GM20000 (cell line): Measurements from ENCODE around the gene PKMYT1.

ENCODE experiments used
- DNase-seq: peaks from one replicate; pipeline ENCODE4 v3.0.0; 2012; ENCODE audit warnings: low spot score
- TF ChIP-seq, protein P1 (sequence below): IDR thresholded peaks from 2 replicates; pipeline ENCODE4 v1.5.1; 2012; ENCODE audit warnings: mild to moderate bottlenecking, control low read depth; ENCODE audit errors: extremely low read depth, missing control alignments

Gene PKMYT1

DNA sequence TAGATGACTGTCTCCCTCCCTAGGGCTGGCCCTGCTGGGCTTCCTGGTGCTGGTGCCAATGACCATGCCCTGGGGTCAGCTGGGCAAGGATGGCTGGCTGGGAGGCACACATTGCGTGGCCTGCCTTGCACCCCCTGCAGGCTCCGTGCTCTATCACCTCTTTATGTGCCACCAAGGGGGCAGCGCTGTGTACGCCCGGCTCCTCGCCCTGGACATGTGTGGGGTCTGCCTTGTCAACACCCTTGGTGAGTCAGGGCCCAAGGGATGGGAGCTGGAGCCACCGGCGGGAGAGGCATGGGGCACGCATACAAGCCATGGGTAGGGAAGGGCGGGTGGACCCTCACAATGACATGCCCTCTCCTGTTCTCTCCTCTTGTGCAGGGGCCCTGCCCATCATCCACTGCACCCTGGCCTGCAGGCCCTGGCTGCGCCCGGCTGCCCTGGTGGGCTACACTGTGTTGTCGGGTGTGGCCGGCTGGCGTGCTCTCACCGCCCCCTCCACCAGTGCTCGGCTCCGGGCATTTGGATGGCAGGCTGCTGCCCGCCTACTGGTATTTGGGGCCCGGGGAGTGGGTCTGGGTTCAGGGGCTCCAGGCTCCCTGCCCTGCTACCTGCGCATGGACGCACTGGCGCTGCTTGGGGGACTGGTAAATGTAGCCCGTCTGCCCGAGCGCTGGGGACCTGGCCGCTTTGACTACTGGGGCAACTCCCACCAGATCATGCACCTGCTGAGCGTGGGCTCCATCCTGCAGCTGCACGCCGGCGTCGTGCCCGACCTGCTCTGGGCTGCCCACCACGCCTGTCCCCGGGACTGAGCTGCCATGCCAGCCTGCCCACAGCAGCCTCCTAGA is 8.9 kb downstream of the PKMYT1 start:
- TF ChIP-seq, protein P1, sequence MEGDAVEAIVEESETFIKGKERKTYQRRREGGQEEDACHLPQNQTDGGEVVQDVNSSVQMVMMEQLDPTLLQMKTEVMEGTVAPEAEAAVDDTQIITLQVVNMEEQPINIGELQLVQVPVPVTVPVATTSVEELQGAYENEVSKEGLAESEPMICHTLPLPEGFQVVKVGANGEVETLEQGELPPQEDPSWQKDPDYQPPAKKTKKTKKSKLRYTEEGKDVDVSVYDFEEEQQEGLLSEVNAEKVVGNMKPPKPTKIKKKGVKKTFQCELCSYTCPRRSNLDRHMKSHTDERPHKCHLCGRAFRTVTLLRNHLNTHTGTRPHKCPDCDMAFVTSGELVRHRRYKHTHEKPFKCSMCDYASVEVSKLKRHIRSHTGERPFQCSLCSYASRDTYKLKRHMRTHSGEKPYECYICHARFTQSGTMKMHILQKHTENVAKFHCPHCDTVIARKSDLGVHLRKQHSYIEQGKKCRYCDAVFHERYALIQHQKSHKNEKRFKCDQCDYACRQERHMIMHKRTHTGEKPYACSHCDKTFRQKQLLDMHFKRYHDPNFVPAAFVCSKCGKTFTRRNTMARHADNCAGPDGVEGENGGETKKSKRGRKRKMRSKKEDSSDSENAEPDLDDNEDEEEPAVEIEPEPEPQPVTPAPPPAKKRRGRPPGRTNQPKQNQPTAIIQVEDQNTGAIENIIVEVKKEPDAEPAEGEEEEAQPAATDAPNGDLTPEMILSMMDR, result no peak
- DNase-seq, result no peak

DNA sequence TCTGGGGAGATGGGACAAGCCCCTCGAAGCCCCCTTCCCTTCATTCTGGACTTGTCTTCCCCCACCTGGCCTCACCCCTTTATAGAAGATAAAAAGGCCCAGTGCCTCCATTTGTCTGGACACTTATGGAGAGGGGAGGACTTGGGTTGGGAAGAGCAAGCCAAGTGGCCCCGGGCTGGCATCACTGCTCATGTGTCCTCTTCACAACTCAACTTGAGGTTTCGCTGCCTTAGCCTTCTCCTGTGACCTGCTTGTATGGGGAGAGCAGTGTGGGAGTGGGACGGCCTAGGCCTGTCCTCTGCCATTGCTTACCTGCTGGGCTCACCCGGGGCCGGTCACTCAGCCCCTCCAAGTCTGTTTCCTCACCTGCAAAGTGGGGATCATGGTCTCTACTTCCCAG is 9.7 kb downstream of the PKMYT1 start:
- DNase-seq, result no peak
- TF ChIP-seq, protein P1, result no peak

DNA sequence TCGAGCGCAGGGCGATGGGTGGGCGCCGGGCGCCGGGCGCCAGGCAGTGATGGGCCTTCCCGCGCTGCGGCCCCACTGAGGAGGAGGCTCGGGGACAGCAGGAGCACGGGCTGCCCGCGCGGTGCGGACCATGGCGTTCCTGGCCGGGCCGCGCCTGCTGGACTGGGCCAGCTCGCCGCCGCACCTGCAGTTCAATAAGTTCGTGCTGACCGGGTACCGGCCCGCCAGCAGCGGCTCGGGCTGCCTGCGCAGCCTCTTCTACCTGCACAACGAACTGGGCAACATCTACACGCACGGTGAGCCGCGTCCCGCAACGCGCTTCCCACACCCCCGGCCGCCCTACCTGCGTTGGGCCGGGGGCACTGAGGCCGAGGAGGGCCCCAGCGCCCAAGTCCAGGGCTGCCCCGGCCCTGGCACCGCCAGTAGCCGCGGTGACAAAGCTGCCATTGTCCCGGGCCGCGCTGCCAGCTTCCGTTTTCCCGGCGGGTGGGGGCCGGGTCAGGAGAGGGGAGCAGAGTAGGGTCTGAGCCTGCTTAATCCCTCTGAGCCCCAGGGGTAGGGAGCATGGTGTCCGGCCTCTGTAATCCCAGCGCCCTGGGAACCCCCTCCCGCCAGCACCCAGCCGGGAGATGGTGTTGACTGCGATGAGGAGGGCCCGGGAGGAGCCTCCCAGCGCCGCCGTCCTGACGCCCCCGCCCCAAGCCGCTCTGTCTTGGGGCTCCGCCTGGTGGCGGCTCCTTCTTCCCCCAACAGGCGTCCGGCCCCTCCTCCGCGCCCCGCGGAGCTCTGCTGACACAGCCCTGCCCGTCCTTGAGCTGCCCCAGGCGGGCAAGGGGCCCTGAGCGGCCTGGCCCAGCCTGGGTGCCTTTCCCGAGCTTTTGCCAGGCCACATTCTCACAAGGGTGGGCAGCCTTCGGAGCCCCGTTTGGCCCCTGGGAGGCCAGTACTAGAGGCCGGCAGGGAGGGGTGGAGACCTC is 10.4 kb downstream of the PKMYT1 start:
- TF ChIP-seq, protein P1, result peak; percentile 44
- peak; percentile 92 for DNase-seq

DNA sequence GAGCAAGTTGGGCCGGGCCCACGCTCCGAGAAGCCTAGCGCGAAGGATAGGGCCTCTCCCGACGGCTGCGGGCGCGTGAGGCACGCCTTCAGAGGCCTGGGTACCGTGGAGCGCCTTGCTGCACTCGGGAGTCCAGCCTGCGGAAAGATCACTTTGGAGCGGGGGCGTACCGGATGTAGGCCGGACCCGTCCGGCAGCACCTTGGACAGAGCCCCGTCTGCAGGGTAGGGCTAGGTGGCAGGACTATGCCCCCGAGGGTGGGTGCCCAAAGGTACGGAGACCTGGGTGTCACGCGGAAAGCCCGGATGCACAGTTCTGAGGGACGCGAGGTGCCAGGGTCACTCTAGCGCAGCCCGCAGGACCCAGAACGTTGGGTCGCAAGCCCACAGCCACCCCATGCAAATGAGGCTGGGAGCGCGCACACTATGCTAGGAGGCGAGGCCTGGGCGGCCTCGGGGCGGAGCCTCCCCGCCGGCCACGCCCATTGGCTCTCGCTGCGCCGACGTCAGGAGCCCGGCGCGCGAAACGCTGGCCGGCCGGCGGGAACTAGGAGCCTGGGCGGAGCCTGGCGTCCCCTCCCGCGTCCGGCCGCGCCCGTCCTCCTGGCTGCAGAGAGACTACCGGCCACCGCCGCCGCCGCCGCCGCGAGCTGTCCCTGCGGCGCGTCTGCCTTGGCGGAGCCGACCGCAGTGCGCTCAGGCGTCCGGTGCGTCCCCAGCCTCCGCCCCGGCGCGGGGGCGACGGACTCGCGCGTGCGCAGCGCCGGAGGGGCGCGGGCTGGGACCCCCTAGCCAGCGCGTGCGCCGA is 11.3 kb downstream of the PKMYT1 start, which contains the start of gene PAQR4:
Gene PAQR4, plus strand, starts transcription at position 611 of the 807 bp plus-strand sequence. CDS start 327 bp downstream, outside the sequence.
- TF ChIP-seq, protein P1, result no peak
- DNase-seq, result peak; percentile 99

DNA sequence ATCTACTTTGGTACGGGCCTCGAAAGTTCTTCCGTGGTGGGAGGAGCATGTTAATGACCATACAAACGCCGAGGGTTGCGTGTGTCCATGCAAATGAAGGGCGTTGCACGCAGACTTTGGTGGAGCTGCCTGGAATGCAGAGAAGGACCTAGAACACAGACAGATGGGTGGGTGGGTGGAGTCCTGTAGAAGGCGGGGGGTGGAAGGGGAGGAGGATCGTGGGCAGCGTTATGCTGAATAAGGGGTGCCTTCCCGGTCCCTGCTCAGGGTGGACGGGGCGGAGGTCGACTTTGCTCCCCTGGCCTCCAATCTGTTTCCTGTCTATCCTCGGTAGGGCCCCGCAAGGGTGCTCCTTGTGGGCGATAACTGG is 11.9 kb downstream of the PKMYT1 start:
- TF ChIP-seq, protein P1, result no peak
- DNase-seq, result peak; percentile 60

DNA sequence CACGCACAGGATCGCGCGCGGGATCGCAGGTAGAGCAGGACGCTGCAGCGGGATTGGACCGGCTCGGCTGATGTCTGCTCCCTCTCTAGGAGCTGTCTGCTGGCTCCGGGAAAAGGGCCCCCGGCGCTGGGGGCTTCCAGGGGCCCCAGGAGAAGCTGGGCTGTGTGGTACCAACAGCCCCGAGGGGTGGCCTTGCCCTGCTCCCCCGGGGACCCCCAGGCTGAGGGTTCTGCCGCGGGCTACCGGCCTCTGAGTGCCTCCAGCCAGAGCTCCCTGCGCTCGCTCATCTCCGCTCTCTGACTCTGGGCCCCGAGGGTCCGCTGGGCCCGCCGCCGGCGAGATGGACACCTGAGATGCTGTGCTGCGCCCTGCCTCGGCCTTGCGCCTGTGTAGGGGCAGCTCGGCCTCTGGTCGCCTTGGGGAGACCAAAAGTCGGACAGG is 12.5 kb downstream of the PKMYT1 start:
- TF ChIP-seq, protein P1, result no peak
- no peak for DNase-seq
